Choroid plexus epithelial cell (primary cell): Measurements from ENCODE around the gene RACGAP1.

Source experiments
- DNase-seq: peaks from one replicate; pipeline ENCODE4 v3.0.0-alpha.2; 2010; ENCODE audit warnings: low read depth
- H3K4me3 ChIP-seq: 2 replicates; pipeline ENCODE4 v1.5.1; 2011; ENCODE audit warnings: low read depth, mild to moderate bottlenecking, control low read depth, low read length, moderate library complexity
- CTCF ChIP-seq: conservative IDR thresholded peaks from 2 replicates; pipeline ENCODE4 v1.5.1; 2011; ENCODE audit warnings: low read depth, mild to moderate bottlenecking, control low read depth, inconsistent platforms, low read length, moderate library complexity

RACGAP1 gene

DNA sequence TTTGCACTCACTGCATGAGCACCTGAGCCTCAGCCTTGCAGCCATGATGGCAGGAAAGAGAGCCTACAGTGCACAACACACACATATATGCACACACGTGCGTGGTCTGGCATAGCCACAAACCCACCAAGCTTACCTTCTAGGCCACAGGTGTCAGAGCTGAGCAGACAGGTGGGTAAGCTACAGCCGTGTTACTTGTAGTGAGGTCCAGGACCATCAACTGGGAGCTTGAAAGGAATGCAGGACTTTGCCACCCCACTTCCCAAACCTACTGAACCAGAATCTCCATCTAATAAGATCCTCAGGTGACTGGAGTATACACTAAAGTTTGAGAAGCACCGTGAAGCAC lies 34.8 kb upstream of the RACGAP1 start:
- no peak for TF ChIP-seq CTCF
- no peak overlapping the region for H3K4me3 ChIP-seq
- DNase-seq = no peak

DNA sequence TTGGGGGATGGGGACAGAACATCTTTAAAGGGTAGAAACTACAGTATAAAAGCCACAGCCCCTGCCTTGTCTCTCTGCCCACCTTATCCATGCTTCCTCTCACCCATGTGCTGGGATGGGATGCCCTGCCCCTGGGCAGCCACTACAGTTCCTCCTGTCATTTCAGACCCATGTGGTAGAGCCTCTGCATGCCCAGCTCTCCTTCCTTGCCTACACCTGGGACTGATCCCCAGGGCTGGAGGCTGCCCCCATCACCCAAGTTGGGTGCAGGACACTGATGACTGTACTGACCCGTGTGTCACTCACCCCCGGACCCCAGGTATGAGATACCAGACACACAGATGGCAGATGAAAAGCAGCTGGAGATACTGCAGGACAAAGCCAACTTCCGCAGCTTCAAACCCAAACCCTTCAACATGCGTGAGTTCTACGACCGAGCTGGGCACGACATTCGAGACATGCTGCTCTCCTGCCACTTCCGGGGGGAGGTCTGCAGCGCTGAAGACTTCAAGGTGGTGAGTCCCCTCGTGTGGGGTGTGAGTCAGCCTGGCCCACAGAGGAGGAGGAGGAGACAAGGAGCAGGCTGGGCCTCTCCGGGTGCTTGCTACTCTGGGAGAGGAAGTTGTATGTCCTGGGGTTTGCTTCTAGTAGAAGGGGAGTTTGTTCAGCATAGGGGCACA lies 34.3 kb upstream of the RACGAP1 start:
- DNase-seq = peak; percentile 42
- TF ChIP-seq CTCF = no peak

GRCh38 chr12:50058743-50059312 lies 33.5 kb upstream of the RACGAP1 start:
- TF ChIP-seq CTCF = no peak
- no peak overlapping the region for H3K4me3 ChIP-seq
- DNase-seq = no peak

More for the DNA sequence above, 34.3 kb upstream of the RACGAP1 start:
- no peak overlapping the region for H3K4me3 ChIP-seq

DNA sequence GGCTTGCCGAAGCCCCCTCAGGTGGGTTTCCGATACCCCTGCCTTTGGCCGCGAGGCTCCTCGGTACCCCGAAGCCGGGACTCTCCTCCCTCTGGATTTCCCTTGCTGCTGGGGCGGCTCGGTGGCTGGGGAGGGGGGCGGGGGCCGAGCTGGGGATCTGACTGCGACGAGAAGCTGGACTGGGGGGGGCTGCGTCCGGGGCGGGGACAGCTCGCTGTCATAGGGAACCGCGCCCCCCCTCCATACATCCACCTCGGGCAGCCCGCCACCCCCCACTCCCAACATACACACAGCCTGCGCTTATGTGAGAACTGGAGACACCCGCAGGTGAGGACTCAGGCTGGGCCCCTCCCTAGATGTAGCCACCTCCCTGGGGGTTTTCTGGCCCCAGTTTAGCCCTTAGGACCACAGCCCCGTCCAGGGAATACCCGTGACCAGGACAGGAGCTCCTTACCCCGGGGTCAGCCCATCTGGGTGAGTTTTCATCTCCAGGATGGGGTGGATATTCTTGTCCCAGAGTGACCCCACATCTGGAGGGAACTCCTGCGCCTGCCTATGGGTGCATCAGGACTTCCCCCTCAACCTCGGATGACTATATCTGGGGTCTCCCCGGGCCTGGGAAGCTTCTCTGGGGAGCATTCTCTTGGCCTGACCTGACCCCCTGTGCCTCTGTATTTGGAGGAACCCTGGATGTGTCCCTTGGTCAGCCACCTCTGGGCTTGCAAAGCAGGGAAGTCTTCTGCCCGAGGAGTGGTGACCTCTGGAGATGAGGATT lies 32.8 kb upstream of the RACGAP1 start:
- no peak for DNase-seq
- TF ChIP-seq CTCF = no peak
- H3K4me3 ChIP-seq = peak overlapping the region; percentile 60

DNA sequence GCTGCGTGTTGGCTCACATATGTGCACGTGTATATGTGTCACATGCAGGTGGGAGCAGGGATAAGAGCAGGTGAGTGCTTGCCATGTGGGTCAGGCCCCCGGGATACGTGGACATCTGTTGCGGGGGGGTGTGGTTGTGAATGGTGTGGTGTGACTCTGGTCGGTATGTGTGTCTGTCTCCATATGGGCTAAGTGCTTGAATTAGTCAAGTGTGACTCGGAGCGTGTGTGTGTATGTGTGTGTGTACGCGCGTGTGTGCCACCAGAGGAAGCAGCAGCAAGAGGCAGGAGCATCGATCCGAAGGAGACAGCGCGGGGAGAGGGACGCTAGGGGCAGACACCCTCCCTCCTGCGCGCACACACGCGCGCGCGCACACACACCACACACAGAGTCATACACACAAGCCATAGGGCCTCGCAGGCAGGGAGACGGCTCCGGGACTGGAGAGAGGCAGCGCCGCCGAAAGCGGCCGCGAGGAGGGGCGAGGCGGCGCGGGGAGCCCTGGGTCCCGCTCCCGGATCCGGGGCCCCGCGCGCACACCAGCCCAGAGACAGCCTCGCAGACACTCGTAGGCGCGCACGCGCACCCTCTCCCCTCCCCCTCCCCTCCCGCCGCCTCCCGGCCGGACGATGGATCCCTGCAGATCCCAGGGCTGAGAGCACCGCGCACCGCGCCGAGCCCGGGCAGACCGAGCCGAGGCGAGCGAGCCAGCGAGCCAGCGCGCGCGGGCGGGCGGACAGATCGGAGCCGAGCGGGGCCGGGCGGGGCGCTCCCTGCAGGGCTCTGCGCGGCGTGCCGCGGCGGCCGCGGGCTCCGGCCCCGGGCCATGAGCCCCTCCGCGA lies 31.9 kb upstream of the RACGAP1 start, which contains the start of gene ASIC1:
TSS of gene ASIC1 (plus strand) at position 597 of the 842 bp plus-strand sequence. CDS start 1,171 bp downstream, outside the sequence.
- H3K4me3 ChIP-seq = peak within 1 kb of the TSS; percentile 60
- DNase-seq = peak; percentile 67
- TF ChIP-seq CTCF = no peak

DNA sequence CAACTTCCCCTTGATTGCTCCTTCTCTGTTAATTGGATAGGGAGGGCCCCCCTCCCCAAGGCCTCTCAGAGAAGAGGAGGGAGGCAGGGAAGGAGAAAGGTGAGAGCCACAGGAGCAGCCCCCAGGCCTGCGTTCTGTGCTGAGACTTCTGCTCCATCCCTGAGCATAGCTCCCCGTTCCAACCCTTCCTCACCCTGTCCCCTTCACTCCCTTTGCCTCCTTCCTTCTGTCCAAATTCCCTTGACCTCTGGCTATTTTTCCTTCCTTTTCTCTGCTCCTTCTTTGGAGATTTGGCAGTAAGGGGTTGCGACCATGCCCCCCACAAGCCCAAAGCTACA lies 31.3 kb upstream of the RACGAP1 start:
- TF ChIP-seq CTCF = no peak

More for the DNA sequence above, 31.3 kb upstream of the RACGAP1 start:
- DNase-seq = no peak
- no peak overlapping the region for H3K4me3 ChIP-seq
